Loucy (cell line): ENCODE data around the gene MYPN.
"Not testable (repeated sequence)": the region's sequence is repeated elsewhere in the genome, so short reads cannot be mapped to it uniquely, and the experiment has no call there.

Experiments
- H2AFZ ChIP-seq: fragments of 200-600 bp; sonication (generic); 2 replicates; pipeline ENCODE4 v1.6.0; 2016; ENCODE audit warnings: antibody characterized with exemption, mild to moderate bottlenecking, low read length, moderate library complexity
- H3F3A ChIP-seq: fragments of 200-600 bp; 2 replicates; pipeline ENCODE4 v1.6.0; 2016; ENCODE audit warnings: antibody characterized with exemption, low read depth, mild to moderate bottlenecking
- H3K27me3 ChIP-seq: fragments of 200-600 bp; sonication (generic); 2 replicates; pipeline ENCODE4 v1.6.1; 2014; ENCODE audit warnings: low read length, mild to moderate bottlenecking; ENCODE audit not compliant: insufficient read depth, poor library complexity, severe bottlenecking
- H3K36me3 ChIP-seq: fragments of 200-600 bp; sonication (generic); 2 replicates; pipeline ENCODE4 v1.6.1; 2016; ENCODE audit warnings: low read length; ENCODE audit not compliant: insufficient read depth
- H3K4me1 ChIP-seq: fragments of 200-600 bp; sonication (generic); 2 replicates; pipeline ENCODE4 v1.5.1; 2014; ENCODE audit warnings: low read length, mild to moderate bottlenecking; ENCODE audit not compliant: insufficient read depth, poor library complexity, severe bottlenecking
- H3K4me2 ChIP-seq: fragments of 200-600 bp; sonication (generic); 2 replicates; pipeline ENCODE4 v1.6.0; 2014; ENCODE audit warnings: antibody characterized with exemption, low read length, low read depth, mild to moderate bottlenecking; ENCODE audit not compliant: poor library complexity, severe bottlenecking
- H3K4me3 ChIP-seq: fragments of 200-600 bp; sonication (generic); 2 replicates; pipeline ENCODE4 v1.5.1; 2014; ENCODE audit warnings: low read length, mild to moderate bottlenecking, mixed read lengths; ENCODE audit not compliant: poor library complexity, severe bottlenecking
- H3K79me2 ChIP-seq: fragments of 200-600 bp; sonication (generic); 2 replicates; pipeline ENCODE4 v1.6.1; 2014; ENCODE audit warnings: low read length; ENCODE audit not compliant: insufficient read depth
- H3K9ac ChIP-seq: fragments of 200-600 bp; sonication (generic); 2 replicates; pipeline ENCODE4 v1.6.0; 2014; ENCODE audit warnings: mild to moderate bottlenecking, low read depth, low read length, moderate library complexity; ENCODE audit not compliant: poor library complexity, severe bottlenecking
- H3K9me2 ChIP-seq: fragments of 200-600 bp; sonication (generic); replicated peaks from 2 replicates; pipeline ENCODE4 v1.6.1; 2016; ENCODE audit warnings: low read depth, low read length, mixed read lengths
- H3K9me3 ChIP-seq: fragments of 200-600 bp; sonication (generic); 2 replicates; pipeline ENCODE4 v1.6.1; 2014; ENCODE audit warnings: mild to moderate bottlenecking, antibody characterized with exemption, low read length, low read depth; ENCODE audit not compliant: insufficient read depth
- H4K20me1 ChIP-seq: fragments of 200-600 bp; sonication (generic); 2 replicates; pipeline ENCODE4 v1.6.0; 2014; ENCODE audit warnings: antibody characterized with exemption, low read length, mild to moderate bottlenecking; ENCODE audit not compliant: insufficient read depth, poor library complexity, severe bottlenecking
- EZH2phosphoT487 ChIP-seq: fragments of 200-600 bp; IDR thresholded peaks from 2 replicates; pipeline ENCODE4 v1.6.1; 2018; ENCODE audit warnings: antibody characterized with exemption, mild to moderate bottlenecking, moderate library complexity, borderline replicate concordance
- TF ChIP-seq, protein P1 (sequence below): fragments of 200-600 bp; sonication (generic); conservative IDR thresholded peaks from 2 replicates; pipeline ENCODE4 v1.5.1; 2014; ENCODE audit warnings: mild to moderate bottlenecking, antibody characterized with exemption, low read length

MYPN gene

DNA sequence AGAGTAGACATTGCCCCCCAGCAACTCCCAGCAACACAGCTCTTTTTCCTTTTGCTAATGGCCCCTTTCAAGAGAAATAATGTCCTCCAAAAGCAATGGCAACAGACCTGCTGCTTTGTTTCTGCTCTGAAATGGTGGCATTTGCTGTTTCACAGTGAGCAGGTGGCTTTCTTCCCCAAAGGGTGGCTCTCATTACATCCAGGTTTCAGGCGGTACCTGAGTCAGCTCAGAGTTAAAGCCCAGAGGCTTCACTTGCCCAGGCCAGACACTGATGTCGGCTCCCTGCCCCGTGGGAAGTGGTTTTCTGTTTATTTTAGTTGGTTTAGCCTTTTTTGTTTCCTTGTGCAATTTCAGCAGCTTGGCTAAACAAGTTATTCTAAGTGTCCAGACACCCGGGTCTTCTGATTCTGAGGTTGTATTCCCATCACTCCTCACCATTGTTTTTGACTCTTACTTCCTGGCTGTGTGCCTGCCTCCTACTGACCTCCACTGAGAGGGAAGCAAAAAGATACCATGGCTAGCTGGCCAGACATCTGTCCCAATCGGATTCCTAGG is 130.4 kb downstream of the MYPN start:
- Histone ChIP-seq H2AFZ (0 out of 2 replicates have a peak overlapping the region, but pooled peaks have one; percentile 58), H3F3A (no peaks in the 10 kb centered on the region), H3K4me3 (no peak overlapping the region), H3K9ac (no peak overlapping the region), H3K9me2 (no peaks in the 10 kb centered on the region), H3K27me3 (no peaks in the 10 kb centered on the region), H3K4me1 (no peaks in the 10 kb centered on the region), H4K20me1 (no peaks in the 10 kb centered on the region), H3K79me2 (no peaks in the 10 kb centered on the region), H3K9me3 (no peaks in the 10 kb centered on the region), H3K36me3 (no peaks in the 10 kb centered on the region), H3K4me2 (no peak overlapping the region)
- no peak for TF ChIP-seq EZH2phosphoT487
- TF ChIP-seq, protein P1, sequence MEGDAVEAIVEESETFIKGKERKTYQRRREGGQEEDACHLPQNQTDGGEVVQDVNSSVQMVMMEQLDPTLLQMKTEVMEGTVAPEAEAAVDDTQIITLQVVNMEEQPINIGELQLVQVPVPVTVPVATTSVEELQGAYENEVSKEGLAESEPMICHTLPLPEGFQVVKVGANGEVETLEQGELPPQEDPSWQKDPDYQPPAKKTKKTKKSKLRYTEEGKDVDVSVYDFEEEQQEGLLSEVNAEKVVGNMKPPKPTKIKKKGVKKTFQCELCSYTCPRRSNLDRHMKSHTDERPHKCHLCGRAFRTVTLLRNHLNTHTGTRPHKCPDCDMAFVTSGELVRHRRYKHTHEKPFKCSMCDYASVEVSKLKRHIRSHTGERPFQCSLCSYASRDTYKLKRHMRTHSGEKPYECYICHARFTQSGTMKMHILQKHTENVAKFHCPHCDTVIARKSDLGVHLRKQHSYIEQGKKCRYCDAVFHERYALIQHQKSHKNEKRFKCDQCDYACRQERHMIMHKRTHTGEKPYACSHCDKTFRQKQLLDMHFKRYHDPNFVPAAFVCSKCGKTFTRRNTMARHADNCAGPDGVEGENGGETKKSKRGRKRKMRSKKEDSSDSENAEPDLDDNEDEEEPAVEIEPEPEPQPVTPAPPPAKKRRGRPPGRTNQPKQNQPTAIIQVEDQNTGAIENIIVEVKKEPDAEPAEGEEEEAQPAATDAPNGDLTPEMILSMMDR = no peak

DNA sequence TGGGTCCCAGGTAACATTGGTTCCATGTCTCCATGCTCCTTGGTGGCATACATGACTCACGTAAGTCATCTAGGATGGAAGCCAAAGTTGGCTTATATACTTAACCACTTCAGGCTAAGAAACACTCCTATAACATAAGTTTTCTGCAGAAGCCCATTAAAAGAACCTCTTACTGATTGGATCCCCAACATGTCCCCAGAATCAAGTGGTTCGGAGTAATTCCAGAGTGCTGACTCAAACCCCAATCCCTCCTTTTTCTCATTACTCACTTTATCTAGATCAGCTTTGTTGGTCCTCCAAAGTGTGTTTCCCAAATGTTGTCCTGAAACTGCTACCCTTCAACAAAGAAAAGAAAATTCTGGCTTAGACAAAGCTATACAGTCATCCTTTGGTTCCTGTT is 132.8 kb downstream of the MYPN start:
- Histone ChIP-seq H3K36me3 (no peaks in the 10 kb centered on the region), H3K4me2 (no peak overlapping the region), H3K4me3 (no peak overlapping the region), H3K9me3 (no peaks in the 10 kb centered on the region), H4K20me1 (no peaks in the 10 kb centered on the region), H3K4me1 (no peaks in the 10 kb centered on the region), H3K9ac (no peak overlapping the region), H3K27me3 (no peaks in the 10 kb centered on the region), H3K9me2 (no peaks in the 10 kb centered on the region), H3K79me2 (no peaks in the 10 kb centered on the region), H3F3A (no peaks in the 10 kb centered on the region), H2AFZ (no peak overlapping the region)
- TF ChIP-seq, protein P1 = no peak
- no peak for TF ChIP-seq EZH2phosphoT487

- not testable (repeated sequence) for H3K4me3 ChIP-seq, H3K4me2 ChIP-seq, H3K36me3 ChIP-seq, H4K20me1 ChIP-seq, H3K4me1 ChIP-seq, H3K9ac ChIP-seq, H3F3A ChIP-seq, H2AFZ ChIP-seq, H3K9me2 ChIP-seq, H3K27me3 ChIP-seq, H3K79me2 ChIP-seq, H3K9me3 ChIP-seq
These were observed 137.1 kb downstream of the MYPN start for GRCh38 chr10:68246397-68246796.

- Histone ChIP-seq H3K4me1 (no peaks in the 10 kb centered on the region), H3K4me2 (no peak overlapping the region), H3K9ac (no peak overlapping the region), H3K27me3 (no peaks in the 10 kb centered on the region), H3K79me2 (no peaks in the 10 kb centered on the region), H2AFZ (no peak overlapping the region), H3K4me3 (no peak overlapping the region), H4K20me1 (no peaks in the 10 kb centered on the region), H3K9me3 (no peaks in the 10 kb centered on the region), H3K36me3 (no peaks in the 10 kb centered on the region), H3F3A (no peaks in the 10 kb centered on the region), H3K9me2 (no peaks in the 10 kb centered on the region)
- TF ChIP-seq, protein P1 = no peak
- TF ChIP-seq EZH2phosphoT487 = no peak
These were observed 138.6 kb downstream of the MYPN start for GRCh38 chr10:68247931-68248330.
